GM18499 (cell line): ENCODE data around the gene ITGA6.

Experiments used
- ATAC-seq: cut with Tn5 transposase; IDR thresholded peaks from one replicate; pipeline ENCODE4 v1.9.1; 2021; ENCODE audit warnings: moderate number of reproducible peaks; ENCODE audit not compliant: insufficient read depth, unreplicated experiment

The ITGA6 gene

GRCh38 chr2:172461591-172462372 lies 34.4 kb downstream of the ITGA6 start:
- ATAC-seq = no peak

DNA sequence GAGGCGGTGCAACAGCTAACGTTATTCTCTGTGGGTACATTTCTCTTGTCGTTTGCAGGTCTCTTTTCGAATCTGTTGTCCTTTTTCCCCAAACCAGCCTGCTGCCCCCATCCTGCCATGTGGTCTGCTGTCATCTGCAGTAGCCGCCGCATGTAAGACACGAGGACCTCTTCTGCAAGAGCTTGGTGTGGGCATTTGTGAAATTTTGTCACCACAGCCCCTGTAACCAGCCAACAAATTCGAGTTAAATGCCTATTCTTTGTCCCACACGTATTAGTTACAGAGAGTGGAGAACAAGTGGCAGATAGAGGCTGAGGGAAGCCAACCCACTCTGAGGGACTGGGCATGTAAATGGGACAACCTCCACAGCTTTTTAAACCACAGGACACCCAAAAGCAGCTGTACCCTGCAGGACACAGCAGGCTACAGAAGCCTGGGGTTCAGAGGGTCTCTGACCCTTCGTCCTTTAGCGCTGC lies 35.0 kb downstream of the ITGA6 start:
- ATAC-seq = no peak

DNA sequence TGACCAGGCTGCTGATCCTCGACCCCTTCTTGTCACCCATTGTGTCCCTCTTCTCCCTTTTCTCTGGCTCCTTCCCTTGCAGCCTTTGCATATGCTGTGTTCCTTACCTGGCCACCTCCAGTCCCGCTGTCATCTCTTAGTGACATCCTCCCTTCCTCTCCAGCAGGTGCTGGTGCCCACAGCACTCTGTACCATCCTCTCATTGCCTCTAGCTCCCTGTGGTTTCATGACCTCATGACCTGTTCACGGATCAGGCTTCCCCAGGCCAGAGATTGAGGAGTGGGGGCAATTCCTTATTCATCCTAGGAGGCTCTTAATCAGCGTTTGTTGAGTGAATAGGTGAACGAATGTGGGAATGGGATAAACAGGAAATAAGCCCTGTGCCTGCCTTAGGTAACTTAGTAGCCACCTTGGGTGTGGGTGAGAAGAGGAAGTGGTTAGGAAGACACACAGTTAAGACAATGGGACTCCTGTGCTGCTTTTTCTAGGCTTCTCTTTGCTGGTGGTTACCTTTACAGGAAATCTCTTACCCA lies 35.5 kb downstream of the ITGA6 start:
- no peak for ATAC-seq

DNA sequence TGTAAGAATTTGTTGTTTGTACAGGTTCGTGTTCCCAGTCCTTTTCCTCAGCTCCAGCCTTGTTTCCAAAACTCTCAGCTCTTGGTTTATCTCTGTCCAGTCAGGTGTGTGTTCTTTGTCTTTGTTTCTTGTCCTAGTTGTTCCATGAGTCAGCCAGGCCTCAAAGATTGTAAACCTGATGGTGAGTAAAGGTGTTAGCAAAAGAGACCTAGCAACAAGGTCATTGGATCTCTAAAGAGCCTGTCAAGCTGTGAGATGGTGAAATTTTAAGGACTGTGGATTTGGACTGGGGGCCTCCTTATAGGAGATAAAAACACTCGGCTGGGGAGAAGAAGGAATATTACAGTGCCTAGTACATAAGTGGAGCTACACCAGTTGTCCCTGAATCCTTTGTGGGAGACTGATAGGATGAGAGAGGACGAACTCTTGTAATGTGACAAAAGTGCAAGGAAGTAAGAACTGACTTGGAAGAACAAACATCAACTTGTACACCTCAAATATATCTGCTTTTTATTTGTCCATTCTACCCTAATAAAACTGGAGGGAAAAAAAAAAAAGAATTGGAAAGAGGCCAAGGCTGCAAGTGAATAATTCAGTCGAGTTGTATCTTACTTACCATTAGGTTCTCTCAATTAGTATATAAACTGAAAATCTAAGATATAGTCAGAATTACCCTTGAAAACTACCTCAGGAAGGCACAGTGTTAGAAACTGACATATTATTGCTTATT lies 37.2 kb downstream of the ITGA6 start:
- no peak for ATAC-seq

DNA sequence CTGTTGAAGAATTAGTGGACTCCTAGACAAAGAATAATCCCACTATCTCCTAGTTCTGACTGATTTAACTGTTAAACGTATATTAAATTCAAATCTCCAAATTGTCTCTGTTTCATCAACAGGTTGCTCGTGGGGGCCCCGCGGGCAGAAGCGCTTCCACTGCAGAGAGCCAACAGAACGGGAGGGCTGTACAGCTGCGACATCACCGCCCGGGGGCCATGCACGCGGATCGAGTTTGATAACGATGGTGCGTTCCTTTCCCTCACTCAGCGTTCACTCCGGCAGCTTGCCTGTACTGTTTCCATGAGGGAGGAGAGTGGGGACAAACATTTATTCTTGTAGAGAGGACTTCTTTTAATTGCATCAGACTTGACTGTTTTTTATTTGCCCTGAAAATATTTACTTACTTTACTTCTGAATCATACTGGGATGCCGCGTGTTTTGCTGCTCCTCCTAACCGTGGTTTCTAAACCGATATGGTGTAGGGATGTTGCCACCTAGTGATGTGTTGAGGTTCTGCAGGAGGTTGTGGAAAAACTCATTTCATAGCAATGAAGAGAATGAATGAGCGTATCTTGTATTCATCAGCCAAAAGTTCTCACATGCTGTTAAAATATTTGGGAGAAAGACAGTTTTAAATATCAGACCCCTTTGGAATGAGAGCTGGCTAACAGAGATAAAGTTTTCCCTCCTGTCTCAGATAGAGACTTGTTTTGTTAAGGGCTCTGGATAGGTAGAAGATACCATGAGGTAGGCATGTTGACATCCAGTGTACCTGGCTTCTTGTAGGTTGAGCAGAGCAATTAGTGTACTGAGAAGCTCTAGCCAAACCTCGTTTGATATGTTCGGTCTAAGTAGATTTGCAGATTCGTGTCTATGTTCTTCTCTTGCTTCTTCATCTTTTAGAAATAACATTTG lies 38.3 kb downstream of the ITGA6 start:
- ATAC-seq = no peak

DNA sequence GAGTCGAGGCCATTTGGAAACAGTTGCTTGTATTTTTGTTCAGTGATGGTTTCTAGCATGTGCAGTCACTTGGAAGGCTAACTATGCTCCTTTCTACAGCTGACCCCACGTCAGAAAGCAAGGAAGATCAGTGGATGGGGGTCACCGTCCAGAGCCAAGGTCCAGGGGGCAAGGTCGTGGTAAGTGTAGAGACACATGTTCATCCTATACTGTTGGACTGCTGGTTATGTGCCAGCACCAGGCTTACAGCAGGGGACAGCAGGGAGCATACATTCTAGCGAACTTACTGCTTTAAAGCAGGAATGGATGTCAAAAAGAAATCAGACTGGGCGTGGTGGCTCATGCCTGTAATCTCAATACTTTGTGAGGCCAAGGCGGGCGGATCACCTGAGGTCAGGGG lies 40.0 kb downstream of the ITGA6 start:
- no peak for ATAC-seq

DNA sequence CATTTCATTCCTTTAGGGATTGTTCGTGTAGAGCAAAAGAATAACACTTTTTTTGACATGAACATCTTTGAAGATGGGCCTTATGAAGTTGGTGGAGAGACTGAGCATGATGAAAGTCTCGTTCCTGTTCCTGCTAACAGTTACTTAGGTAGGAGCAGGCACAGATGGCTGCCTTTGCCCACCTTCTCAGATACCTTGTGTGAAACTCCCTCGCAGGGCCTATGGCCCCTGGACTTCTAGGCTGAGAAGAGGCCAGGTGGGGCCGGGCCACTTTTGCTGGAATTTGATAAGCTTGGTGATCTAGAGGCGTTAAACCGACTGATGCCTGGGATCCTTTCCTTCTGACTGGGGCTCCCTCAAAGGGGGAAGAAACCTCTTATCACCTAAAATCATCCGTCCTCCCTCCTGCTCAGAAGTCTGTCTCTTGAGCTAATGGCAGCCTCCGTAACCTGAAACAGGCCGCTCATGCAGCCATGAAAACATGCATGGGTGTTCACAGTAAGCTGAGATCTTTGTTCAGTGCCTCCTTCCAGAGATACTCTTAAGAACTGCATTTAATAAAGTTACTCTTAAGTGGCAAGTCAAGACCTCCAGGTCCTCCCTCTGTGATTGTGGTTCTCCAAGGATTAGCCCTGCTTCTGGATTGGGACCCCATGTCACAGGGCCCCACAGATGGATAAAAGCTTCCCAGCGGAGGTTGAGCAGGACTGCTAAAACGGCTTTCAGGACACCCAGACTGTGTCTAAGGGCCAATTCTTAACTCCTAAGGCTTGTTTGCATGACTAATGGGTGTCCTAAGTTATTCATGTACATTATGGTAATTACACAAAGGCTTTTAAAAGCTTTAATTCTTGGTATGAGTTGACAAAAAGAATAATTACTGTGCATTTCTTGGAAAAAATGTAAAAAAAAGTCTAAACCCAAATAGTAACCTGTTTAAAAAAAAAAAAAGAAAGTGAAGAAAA lies 43.9 kb downstream of the ITGA6 start:
- no peak for ATAC-seq

DNA sequence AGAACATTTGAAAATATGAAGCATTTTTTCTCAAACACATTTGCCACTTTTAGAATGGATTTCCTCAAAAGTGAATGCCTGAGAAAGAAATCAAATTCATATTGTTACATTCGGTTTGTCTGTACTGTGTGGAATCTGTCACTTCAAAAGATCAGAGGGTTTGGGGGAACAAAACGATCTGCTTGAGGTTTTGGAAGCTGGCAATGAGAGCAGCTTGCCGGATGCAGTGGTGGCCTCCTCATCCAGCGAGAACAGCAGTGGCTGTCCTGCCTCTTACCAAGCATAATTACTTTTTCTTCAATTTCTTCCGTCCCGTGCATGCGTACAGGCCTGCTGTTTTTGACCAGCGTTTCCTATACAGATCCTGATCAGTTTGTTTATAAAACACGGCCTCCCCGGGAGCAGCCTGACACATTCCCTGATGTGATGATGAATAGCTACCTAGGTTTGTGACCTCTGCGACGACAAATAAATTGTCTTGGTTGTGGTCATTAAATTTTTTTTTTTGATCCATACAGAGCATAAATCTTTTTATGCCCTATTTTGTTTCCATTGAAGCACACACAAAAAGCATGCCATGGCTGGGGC lies 45.2 kb downstream of the ITGA6 start:
- no peak for ATAC-seq

GRCh38 chr2:172473167-172473566 lies 45.8 kb downstream of the ITGA6 start:
- ATAC-seq = no peak

DNA sequence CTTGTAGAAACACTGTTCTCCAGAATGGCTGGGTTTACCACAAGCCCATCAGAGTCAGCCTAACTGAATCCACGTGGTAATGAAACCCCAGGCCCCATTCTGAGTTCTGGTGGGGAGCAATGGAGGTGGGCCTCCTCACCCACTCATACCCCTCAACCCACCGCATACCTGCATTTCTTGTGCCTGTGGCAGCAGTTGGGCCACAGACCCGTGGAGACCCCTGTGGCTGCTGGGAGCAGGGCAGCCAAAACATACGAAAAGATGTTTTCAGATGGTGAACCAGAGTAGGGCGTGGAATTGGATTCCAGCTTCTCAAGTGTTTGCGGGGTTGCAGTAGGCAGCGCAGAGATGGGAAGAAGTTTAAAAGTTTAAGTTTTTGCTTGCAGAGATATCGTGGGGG lies 51.0 kb downstream of the ITGA6 start:
- ATAC-seq = no peak

DNA sequence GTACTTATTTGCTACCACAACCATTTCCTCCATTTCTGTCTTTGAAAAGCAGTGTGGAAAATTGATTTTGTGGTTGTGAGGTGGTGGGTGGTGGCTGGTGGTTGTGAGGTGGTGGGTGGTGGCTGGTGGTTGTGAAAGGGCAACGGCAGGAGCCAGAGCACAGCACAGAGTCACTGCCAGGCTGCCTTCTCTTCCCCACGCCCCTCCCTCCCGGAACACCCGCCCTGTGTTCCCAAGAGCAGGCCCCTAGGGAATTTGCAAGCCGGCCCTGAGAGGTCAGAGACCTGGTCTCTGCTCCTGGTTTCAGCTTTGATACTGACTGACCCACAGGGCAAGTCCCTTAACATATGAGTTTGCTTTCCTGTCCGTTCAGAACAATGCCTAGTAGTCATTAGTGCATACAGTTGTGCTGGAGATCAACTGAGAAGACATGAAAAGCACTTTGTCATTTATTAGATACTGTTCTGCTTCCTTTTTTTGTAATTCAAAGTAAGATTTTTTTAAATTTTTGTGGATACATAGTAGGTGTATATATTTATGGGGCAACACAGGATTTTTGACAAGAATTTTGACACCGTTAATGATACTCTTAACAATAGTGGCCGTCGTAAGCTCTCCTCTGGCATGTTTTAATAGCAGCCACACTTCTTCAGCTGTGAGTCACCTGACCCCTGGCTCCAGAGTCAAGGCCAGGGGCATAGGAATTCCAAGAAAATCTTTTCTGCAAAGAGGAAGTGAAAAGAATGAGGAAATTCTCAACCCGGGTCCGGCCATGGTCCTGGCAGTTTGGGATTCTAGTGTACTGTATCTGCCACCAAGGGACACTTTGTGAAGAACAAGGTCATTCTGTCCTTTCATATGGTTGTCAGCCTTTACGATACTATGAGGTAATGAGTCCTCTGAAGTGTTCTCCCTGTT lies 53.2 kb downstream of the ITGA6 start:
- ATAC-seq = no peak

DNA sequence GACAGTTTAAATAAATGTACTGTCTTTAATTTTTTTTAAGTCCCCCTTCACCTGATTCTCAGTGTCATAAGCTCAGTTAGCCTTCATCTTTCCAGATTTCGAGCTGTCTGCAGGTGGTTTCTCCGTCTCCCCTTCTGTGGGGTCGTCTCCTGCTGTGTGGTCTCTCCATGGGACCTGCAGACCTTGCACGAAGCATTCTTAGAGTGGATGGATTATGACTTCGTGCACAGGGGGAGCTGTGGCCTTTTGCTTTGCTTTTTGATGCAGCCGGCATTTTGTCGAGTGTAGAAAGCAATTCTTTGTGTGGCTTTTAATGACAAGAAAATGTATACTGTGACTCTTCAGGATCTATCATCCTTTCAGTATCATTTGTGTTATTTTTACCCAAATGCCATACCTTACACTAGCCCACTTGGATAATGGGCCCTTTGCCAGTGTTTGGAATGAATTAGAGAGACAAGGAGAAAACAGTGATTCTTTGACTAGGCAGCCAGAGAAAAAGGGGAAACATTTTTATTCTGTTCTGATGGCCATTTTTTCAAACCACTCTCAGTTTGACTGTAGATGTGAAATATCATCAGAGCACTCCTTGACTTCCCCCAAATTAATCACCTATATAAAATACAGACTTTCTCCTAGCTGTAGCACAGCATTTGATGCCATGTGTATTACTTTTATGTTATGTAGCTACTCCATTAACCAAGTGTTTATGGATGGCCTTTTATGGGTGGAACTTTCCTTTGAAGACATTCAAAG lies 54.3 kb downstream of the ITGA6 start:
- no peak for ATAC-seq

- ATAC-seq = no peak
Measured at GRCh38 chr2:172484253-172484652, 56.9 kb downstream of the ITGA6 start.

DNA sequence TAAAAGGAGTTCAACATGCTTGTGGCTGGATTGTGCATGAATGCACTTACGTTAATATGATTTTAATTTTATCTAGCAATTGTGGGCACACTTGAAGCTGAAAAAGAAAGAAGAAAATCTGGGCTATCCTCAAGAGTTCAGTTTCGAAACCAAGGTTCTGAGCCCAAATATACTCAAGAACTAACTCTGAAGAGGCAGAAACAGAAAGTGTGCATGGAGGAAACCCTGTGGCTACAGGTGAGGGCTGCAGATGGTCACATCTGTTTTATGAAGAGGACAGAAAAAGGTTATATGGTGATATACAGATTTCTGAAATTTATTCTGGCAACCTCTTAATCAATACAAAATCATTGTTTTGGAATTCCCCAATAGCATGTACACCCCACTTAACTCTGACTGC lies 57.3 kb downstream of the ITGA6 start:
- no peak for ATAC-seq

DNA sequence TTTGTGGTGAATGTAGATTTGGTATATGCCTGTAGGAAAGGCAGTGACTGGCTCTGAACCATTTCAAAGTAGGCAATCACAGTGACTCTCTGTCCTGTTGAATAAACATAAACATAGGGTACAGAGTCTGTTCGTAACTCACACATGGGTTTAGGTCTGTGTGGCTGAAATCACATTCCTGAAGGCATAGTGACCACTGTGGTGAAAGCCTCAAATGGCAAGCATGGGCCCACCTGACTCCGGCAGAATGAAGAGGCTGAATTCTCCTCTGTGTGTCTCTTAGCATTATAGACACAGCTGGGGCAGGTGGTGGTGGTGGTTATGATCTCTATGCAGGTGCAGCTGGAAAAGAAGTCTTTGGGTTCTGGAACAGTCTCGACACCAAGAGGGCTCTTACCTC lies 61.2 kb downstream of the ITGA6 start:
- no peak for ATAC-seq

DNA sequence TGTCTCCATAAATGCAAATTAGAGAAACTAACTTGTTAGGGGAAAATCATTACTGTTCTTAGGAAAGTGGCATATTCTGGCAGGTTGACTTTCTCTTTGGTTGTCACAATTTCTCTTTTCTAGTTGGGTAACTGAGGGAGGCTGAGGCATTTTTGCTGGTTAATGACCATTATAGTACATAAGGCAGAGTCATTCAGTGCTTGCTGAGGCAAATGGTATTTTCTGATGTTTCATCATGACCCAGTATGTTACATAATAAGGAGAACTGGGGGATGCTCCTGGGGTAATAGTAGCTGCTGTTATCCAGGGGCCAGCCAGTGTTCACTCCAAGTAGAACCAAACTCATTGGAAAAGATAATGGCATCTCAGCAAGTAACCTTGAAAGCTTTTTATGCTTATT lies 62.3 kb downstream of the ITGA6 start:
- ATAC-seq = no peak

DNA sequence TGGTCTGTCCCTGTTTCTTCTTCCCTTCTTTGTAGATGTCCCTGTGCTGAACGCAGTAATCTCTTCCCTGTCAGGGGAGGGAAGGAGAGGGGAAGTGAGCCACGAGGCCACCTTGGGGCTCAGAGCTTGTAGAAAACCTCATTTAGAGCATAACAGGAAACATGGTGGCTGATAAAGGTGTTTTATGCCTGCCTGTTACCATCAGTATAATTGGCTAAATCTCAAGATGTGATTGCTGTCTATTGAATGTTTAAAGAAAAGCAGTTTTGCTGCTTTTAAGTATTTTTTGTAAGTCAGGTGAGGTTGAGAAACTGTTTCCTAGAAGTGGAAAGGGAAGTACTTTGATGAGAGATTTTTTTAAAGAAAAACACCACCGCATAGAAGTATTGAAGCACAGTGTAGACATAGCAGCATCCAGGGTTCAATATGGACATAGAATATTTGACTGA lies 68.8 kb downstream of the ITGA6 start:
- ATAC-seq = no peak
